Esophagus squamous epithelium (tissue), 5 donors: ENCODE data around the gene CACNA1F. TPM values are rescaled to one million over a fixed set of nuclear protein-coding genes. Genes with fewer than 3 reads are reported as not detected.

Source experiments
- DNase-seq: peaks from one replicate; lab custom pipeline; 2025; lab: John Stamatoyannopoulos, UW
- H3K27ac ChIP-seq, 4 donors: fragments of 200-600 bp; sonication (generic); one replicate each; pipeline ENCODE4 v1.5.1; 2016 to 2019; ENCODE audit warnings: mild to moderate bottlenecking in 1 of 4
- H3K27me3 ChIP-seq, 4 donors: fragments of 200-600 bp; sonication (generic); 1 replicate in 3 of 4; 2 replicates in 1 of 4; pipeline versions ENCODE4 v1.5.1 to v1.6.0; 2017 to 2021; ENCODE audit warnings: antibody characterized with exemption in 1 of 4
- H3K36me3 ChIP-seq, 3 donors: fragments of 200-600 bp; sonication (generic); one replicate each; pipeline ENCODE4 v1.5.1; 2016 to 2019
- H3K4me1 ChIP-seq, 3 donors: fragments of 200-600 bp; sonication (generic); one replicate each; pipeline ENCODE4 v1.5.1; 2017 to 2019
- H3K4me3 ChIP-seq, 4 donors: fragments of 200-600 bp; sonication (generic); 1 replicate in 3 of 4; 2 replicates in 1 of 4; pipeline ENCODE4 v1.5.1; 2016 to 2019; ENCODE audit warnings: mild to moderate bottlenecking in 2 of 4, moderate library complexity in 1 of 4
- H3K9me3 ChIP-seq, 3 donors: fragments of 200-600 bp; sonication (generic); one replicate each; pipeline ENCODE4 v1.5.1; 2016 to 2019
- CTCF ChIP-seq, 6 experiments: fragments of 450-650 bp in 4 of 6; fragments of 200-600 bp in 2 of 6; sonication (generic) in 2 of 6; IDR thresholded peaks; one replicate each; pipeline ENCODE4 v1.5.1; 2016 to 2019; ENCODE audit warnings: antibody characterized with exemption in 6 of 6, mild to moderate bottlenecking in 4 of 6, moderate library complexity in 4 of 6
- POLR2A ChIP-seq, 4 donors: fragments of 450-650 bp; IDR thresholded peaks; one replicate each; pipeline ENCODE4 v1.6.1; 2017; ENCODE audit warnings: antibody characterized with exemption in 4 of 4, mild to moderate bottlenecking in 4 of 4, moderate library complexity in 3 of 4
- WGBS, 2 donors: methylation state at CpG; one replicate each; pipeline ENCODE4 v1.1.5; 2018; 5-methylcytosine and 5-hydroxymethylcytosine counted together
- intact Hi-C: fragments of 100-400 bp; cut with DNase I; formaldehyde crosslinking; loops from one replicate; pipeline ENCODE4 v1.15.0; 2022
- total RNA-seq, 4 donors: library from RNA; depleted of rRNA; stranded (reverse); fragments of >200 nt; gene quantifications; one replicate each; pipeline ENCODE4 v1.1.0, GENCODE V29; 2016
- donor health status: DM: yes; HTN: yes; CAD: no.

Gene CACNA1F
- total RNA-seq, 4 donors from 2014 or later = 0.38 TPM; not detected in 3

DNA sequence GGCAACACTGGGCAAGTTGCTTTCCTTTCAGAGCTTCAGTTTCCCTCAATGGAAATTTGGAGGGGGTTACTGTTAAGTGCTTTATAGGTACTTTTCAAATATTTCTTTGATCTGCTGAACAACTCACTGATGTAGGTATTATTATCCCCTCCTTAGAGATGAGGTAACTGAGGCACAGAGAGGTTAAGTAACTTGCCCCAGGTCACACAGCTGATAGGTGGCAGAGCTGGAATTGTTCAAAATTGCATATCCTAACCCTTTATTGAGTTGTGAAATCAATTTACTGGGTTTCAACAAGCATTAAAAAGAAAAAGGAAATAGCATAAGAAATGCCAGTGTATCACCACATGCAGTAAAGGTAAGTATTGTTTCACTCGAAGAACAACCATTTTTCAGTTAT lies 43.1 kb upstream of the CACNA1F start:
- TF ChIP-seq CTCF (IDR thresholded peaks at IDR 0.05) (no peak), POLR2A (IDR thresholded peaks at IDR 0.05) (no peak)
- WGBS, 2 donors = 36 to 54% methylated on average over 1 of the region's 1 CpG
- Histone ChIP-seq H3K27me3 (no peaks in the 10 kb centered on the region), H3K4me3 (no peak overlapping the region), H3K9me3 (no peaks in the 10 kb centered on the region), H3K27ac (no peak overlapping the region), H3K36me3 (peaks cover 0 to 10% (median 0%) of the 10 kb centered on the region in 3 donors), H3K4me1 (peaks cover 12 to 55% (median 24%) of the 10 kb centered on the region in 3 donors)
- DNase-seq = no peak
- intact Hi-C loops = no loop called here

GRCh38 chrX:49273181-49273727 lies 40.1 kb upstream of the CACNA1F start:
- Histone ChIP-seq H3K9me3 (no peaks in the 10 kb centered on the region), H3K4me1 (peaks cover 18 to 67% (median 29%) of the 10 kb centered on the region in 3 donors), H3K36me3 (peaks cover 0 to 10% (median 0%) of the 10 kb centered on the region in 3 donors), H3K27me3 (no peaks in the 10 kb centered on the region), H3K27ac (no peak overlapping the region), H3K4me3 (no peak overlapping the region)
- intact Hi-C loops = no loop called here
- DNase-seq = no peak
- 75 to 77% methylated on average over 4 to 7 of the region's 8 CpGs for WGBS, 2 donors
- no peak for TF ChIP-seq POLR2A (IDR thresholded peaks at IDR 0.05)
- no peak for TF ChIP-seq CTCF (IDR thresholded peaks at IDR 0.05)

DNA sequence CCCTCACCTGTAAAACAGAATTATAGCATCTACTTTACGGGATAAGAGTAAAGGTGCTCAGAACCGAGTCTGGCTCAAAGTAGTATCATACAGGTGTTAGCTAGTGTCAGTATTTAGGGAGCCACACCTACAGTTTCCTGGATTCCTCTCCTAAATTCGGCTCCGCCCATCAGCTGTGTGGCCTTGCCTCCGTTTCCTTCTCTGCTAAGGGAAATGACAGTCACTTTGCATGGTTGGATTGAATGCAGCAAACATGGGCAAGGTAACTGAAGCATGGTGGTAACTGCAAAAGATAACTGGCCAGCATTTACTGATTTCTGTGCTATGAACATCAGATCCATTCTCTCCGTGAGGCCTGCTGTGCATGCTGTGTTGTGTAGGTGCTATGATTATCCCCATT lies 39.3 kb upstream of the CACNA1F start:
- no peak for DNase-seq
- intact Hi-C loops = no loop called here

DNA sequence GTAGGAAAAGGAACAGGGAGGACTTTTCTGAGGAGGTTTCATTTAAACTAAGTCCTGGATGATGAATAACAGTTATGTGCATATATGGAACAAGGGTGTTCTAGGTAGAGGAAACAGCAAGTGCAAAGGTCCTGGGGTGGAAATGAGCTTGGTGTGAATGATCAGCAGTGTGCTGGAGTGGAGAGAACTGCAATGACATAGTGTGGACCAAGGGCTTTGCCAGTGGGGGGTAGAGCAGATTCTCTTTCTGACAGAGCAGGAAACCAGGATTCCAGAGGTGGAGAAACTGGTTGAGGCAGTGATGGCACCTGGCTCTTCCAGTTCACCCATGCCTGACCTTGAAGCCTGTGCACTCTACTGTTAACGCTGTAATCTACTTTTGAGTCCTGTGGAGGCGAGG lies 38.2 kb upstream of the CACNA1F start:
- Histone ChIP-seq H3K36me3 (peaks cover 0 to 10% (median 0%) of the 10 kb centered on the region in 3 donors), H3K27ac (peak overlapping the region; percentile 55 to 96 (median 92))

More for the DNA sequence above, 39.3 kb upstream of the CACNA1F start:
- peaks cover 0 to 10% (median 0%) of the 10 kb centered on the region in 3 donors for H3K36me3 ChIP-seq
- H3K4me3 ChIP-seq = peak overlapping the region in 1 of 4 donors; percentile 18
- 44% methylated on average over 6 of the region's 6 CpGs; no CpG with 5 or more reads in 1 of the 2 donors for WGBS, 2 donors
- H3K27ac ChIP-seq = peak overlapping the region in 3 of 4 donors; percentile 67 to 96 (median 90)
- no peaks in the 10 kb centered on the region for H3K27me3 ChIP-seq
- H3K4me1 ChIP-seq = peaks cover 18 to 64% (median 30%) of the 10 kb centered on the region in 3 donors
- TF ChIP-seq CTCF (IDR thresholded peaks at IDR 0.05) (no peak), POLR2A (IDR thresholded peaks at IDR 0.05) (no peak)
- no peaks in the 10 kb centered on the region for H3K9me3 ChIP-seq

More for the DNA sequence above, 38.2 kb upstream of the CACNA1F start:
- H3K9me3 ChIP-seq = no peaks in the 10 kb centered on the region
- H3K27me3 ChIP-seq = no peaks in the 10 kb centered on the region
- TF ChIP-seq CTCF (IDR thresholded peaks at IDR 0.05) (no peak), POLR2A (IDR thresholded peaks at IDR 0.05) (no peak)
- DNase-seq = no peak
- H3K4me1 ChIP-seq = peaks cover 18 to 53% (median 25%) of the 10 kb centered on the region in 3 donors
- H3K4me3 ChIP-seq = peak overlapping the region in 3 of 4 donors; percentile 58 to 81 (median 76)
- 56% methylated on average over 2 of the region's 2 CpGs; no CpG with 5 or more reads in 1 of the 2 donors for WGBS, 2 donors
- intact Hi-C loops = no loop called here
